DMS153 treated with DMSO at 0.1 percent for 48 hours (cell line): ENCODE data around the gene ERV3-1.
"Not testable (repeated sequence)": the region's sequence is repeated elsewhere in the genome, so short reads cannot be mapped to it uniquely, and the experiment has no call there.

Experiments
- DNase-seq: peaks from one replicate; lab custom pipeline; 2025; ENCODE audit not compliant: unreplicated experiment; lab: John Stamatoyannopoulos, UW

The ERV3-1 gene

DNA sequence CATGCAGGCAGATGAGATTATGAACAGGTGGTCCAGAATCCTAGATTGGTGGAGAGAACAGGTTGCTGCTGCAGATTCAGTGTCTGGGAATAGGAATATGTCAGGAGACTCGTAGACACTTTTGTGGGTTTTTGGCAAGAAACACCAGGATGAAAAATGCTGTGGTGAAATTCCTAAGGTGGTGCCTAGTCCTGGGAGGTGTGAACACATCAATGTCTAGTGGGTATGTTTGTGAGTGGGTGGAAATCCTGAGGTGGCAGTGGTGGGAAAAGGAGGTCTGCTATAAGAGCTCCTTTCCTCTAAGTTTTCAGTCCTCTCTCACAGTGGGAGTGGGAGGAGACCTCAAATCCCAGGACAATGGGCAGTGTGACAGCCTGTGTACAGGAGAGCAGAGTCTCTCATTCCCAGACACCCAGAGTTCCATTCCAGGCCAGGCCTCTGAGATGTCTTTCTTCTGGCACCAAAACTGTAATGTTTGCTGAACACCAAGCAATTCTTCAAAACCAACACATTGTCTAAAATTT is 5.1 kb downstream of the ERV3-1 start:
- DNase-seq: no peak

GRCh38 chr7:64999165-65000004 is 7.1 kb downstream of the ERV3-1 start:
- DNase-seq: no peak

DNA sequence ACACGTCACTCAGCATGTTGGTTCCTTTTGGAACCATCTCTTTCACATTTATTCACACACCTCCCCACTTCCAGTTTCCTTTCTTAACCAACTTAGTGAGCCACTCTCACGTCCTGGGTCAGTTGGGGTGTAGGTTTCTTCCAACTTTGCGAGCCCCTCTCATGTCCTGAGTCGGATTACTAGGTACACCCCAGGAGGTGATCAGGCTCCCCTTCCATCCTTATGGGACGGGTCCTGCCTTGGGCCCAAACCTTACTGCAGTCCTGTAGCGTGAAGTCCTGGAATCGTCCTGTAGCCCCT is 7.7 kb downstream of the ERV3-1 start:
- DNase-seq: no peak

- no peak for DNase-seq
These were observed 8.5 kb downstream of the ERV3-1 start for GRCh38 chr7:64997927-64998391.

- no peak for DNase-seq
These were observed 9.2 kb downstream of the ERV3-1 start for GRCh38 chr7:64997164-64997908.

DNA sequence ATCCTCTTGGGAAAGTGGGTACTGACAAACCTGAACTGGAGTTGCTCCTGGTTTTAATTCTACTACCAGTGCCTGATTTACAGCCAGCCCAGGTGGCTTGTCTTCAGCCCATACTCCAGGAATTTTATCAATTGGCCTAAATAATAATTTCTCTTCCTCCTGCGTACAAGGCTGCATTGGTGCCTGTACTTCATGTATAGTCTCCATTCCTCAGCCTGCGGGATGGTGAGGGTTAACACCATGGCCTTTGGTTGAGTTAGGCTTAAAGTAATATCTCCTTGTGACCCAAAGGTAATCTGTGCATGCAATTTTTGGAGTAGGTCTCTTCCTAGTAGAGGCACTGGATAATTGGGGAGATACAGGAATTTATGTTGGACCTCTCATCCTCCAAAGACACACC is 10.2 kb downstream of the ERV3-1 start:
- DNase-seq: no peak

GRCh38 chr7:64993901-64994300 is 12.6 kb downstream of the ERV3-1 start:
- DNase-seq: no peak

DNA sequence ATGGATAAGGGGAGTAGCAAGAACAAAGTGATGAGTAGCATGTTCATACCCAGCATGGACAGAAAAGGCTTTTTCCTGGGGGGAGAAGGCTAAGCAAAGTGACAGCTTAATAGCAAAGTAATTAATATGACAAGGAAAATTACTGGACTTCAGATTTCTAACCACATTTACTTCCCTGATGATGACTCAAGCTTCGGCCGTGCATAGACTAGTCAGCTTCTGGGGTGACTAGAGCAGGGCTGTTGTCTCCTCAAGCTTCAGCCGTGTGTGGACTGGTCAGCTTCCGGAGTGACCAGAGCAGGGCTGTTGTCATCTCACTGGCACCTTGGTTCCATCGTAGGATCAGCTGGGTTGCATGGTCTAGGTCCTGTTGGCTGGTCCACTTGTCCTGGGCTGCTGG is 13.5 kb downstream of the ERV3-1 start:
- DNase-seq: no peak

GRCh38 chr7:64990936-64991335 is 15.6 kb downstream of the ERV3-1 start, which contains the start of gene ZNF117:
Gene ZNF117 (minus strand): TSS chr7:64991036.
- no peak for DNase-seq

GRCh38 chr7:64990216-64990615 is 16.3 kb downstream of the ERV3-1 start:
- DNase-seq: no peak

- no peak for DNase-seq
These were observed 27.8 kb downstream of the ERV3-1 start for GRCh38 chr7:64978497-64979203.

- DNase-seq: no peak
These were observed 40.9 kb downstream of the ERV3-1 start for GRCh38 chr7:64965594-64965993.

DNA sequence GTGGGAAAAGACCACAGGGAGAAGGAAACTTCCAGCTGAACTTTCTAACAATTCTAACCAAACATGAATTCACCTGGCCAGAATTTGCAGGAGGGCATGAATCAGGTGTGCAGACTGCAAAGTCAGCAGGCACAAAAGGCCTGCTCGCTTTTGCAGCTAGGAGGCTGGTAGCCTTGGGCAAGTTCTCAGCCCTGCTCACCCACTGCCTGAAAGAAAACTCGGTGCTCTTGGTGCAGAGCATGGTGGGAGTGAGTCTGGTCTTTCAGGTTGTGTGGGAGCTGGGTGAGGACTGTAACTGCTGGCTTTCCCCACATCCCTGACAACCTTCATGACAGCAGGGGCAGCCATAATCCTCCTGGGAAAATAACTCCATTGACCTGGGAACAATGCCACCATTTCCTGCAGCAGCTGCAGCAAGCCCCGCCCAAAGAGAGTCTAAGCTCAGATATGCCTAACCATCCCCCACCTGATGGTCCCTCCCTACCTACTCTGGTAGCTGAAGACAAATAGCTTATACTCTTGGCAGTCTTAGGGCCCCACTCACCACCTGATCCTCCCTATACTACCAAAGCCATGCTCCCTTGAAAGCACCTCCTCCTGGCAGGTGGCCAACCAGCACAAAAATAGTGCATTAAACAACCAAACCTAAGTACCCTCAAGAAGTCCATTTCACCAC is 47.3 kb downstream of the ERV3-1 start:
- DNase-seq: peak; percentile 11

GRCh38 chr7:64951250-64951848 is 55.1 kb downstream of the ERV3-1 start:
- no peak for DNase-seq

DNA sequence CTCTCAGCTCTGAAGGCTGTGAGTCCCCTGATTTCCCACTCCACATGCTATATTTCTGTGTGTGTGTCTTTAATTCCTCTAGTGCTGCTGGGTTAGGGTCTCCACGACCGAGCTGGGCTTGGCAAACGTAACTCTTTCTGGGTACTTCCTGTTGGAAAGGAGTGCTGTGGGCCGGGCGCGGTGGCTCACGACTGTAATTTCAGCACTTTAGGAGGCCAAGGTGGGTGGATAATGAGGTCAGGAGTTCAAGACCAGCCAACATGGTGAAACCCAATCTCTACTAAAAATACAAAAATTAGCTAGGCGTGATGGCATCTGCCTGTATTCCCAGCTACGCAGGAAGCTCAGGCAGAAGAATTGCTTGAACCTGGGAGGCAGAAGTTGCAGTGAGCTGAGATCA is 55.8 kb downstream of the ERV3-1 start:
- not testable (repeated sequence) for DNase-seq

DNA sequence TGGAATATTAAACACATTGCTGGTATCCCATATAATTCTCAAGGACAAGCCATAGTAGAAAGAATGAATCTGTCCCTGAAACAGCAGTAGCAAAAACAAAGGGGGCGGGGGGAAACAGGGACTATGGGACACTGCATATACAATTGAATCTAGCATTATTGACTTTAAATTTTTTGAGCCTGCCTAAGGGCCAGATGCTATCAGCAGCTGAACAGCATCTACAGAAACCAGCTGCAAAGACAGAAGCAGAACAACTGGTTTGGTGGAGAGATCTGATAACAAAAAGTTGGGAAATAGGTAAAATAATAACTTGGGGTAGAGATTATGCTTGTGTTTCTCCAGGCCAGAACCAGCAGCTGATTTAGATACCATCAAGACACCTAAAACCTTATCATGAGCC is 57.7 kb downstream of the ERV3-1 start:
- DNase-seq: not testable (repeated sequence)

DNA sequence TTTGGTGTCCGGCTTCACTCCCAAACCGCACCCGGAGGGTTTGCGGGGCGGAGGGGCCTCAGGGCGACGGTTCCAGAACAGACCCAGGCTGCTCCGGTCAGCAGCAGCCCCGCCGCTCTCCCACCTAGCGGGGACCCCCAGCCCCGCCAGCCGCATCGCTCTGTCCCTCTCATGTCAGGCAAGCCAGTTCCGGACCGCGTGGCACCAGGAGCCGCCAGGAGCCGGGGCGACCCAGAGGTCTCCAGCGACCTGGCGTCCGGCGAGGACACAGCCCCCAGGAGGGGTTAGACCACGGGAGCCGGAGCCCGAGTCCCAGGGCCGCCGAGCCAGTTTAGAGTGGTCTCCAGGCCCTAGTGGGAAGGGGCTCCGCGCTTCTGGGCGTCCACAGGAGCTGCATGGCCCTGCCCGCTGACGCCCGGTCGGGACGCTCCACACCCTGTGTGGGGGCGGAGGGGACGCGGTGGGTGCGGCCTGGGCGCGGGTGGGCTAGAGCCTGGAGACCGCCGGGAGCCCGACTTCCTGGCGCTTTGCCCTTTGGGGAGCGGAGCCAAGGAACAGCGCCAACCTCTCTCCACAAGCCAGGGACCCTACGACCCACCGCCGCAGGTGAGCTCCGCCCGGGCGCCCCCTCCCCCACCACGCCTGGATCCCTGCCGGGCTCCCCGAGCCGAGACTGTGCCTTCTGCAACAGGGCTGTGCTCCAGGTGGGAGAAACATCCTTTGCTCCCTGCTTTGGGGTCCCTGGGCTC is 59.1 kb downstream of the ERV3-1 start:
- DNase-seq: no peak

GRCh38 chr7:64946772-64947171 is 59.7 kb downstream of the ERV3-1 start:
- DNase-seq: no peak

GRCh38 chr7:64945503-64946175 is 60.8 kb downstream of the ERV3-1 start:
- DNase-seq: no peak
